ENCODE data around the gene LIMK1. TPM values are rescaled to one million over a fixed set of nuclear protein-coding genes. Genes with fewer than 3 reads are reported as not detected.

LIMK1 gene
- total RNA-seq, 1 experiment from 2014 or later = 63.8 TPM

- Histone ChIP-seq H2BK15ac (ENCODE audit: low read depth, low read length) (no peak overlapping the region), H3K14ac (ENCODE audit: insufficient read depth, low read length) (no peak overlapping the region), H3K79me1 (ENCODE audit: insufficient read depth, low read depth, low read length, poor library complexity, severe bottlenecking) (no peaks in the 10 kb centered on the region), H2BK20ac (ENCODE audit: low read depth, low read length, poor library complexity, severe bottlenecking) (no peak overlapping the region), H2BK5ac (ENCODE audit: insufficient read length, low read length) (no peak overlapping the region), H2BK12ac (ENCODE audit: insufficient read length, low read depth, low read length) (no peak overlapping the region), H3K4me1 (ENCODE audit: insufficient read depth, low read length) (no peaks in the 10 kb centered on the region), H3K27ac (ENCODE audit: insufficient read length, low read depth, low read length) (no peak overlapping the region), H3K4me2 (ENCODE audit: insufficient read depth, insufficient read length, low read length) (no peak overlapping the region), H2BK120ac (ENCODE audit: low read depth, low read length, poor library complexity, severe bottlenecking) (no peak overlapping the region), H4K91ac (ENCODE audit: insufficient read length, low read depth, low read length) (no peak overlapping the region), H3T11ph (ENCODE audit: low read length) (no peak overlapping the region), H3K18ac (ENCODE audit: insufficient read length, low read depth, low read length) (no peak overlapping the region), H2AK5ac (ENCODE audit: insufficient read length, low read length) (no peak overlapping the region), H3K23me2 (ENCODE audit: insufficient read length, low read depth, low read length, poor library complexity, severe bottlenecking) (no peaks in the 10 kb centered on the region), H2AFZ (ENCODE audit: low read length) (no peak overlapping the region), H4K5ac (ENCODE audit: insufficient read length, low read depth, low read length) (no peak overlapping the region), H3K23ac (ENCODE audit: insufficient read length, low read depth, low read length) (no peak overlapping the region), H3K4ac (ENCODE audit: low read depth, low read length) (no peak overlapping the region), H3K79me2 (ENCODE audit: insufficient read depth, low read length) (no peaks in the 10 kb centered on the region), H4K20me1 (ENCODE audit: control insufficient read depth, insufficient read depth, insufficient read length) (no peaks in the 10 kb centered on the region), H4K8ac (replicated peaks; ENCODE audit: insufficient read length, low read depth, low read length) (no peak overlapping the region), H3K56ac (ENCODE audit: insufficient read length, low read depth, low read length) (no peak overlapping the region), H3K9me3 (ENCODE audit: control insufficient read depth, low read depth, low read length) (no peaks in the 10 kb centered on the region), H3K27me3 (ENCODE audit: insufficient read depth, low read length) (no peaks in the 10 kb centered on the region), H3K9ac (ENCODE audit: extremely low read depth, insufficient read length, low read length) (no peak overlapping the region)
- DNase-seq = no peak
- peaks cover 10% of the 10 kb centered on the region for H3K27me3 Mint-ChIP-seq (ENCODE audit: low read depth)
- no CpG with 5 or more reads among the region's 7 CpGs for WGBS (ENCODE audit: extremely low coverage, insufficient read length, low lambda C conversion rate)
- H3K36me3 Mint-ChIP-seq (ENCODE audit: insufficient read depth in 1 of 3, low read depth in 3 of 3) = no peaks in the 10 kb centered on the region
- H3K4me1 Mint-ChIP-seq = peaks cover 0 to 16% of the 10 kb centered on the region in 2 experiments; a peak in 3 of 4 replicates
- no peak for TF ChIP-seq CTCF (conservative IDR thresholded peaks at IDR 0.05)
- no peaks in the 10 kb centered on the region for H3K9me3 Mint-ChIP-seq
- no peak overlapping the region for H3K27ac Mint-ChIP-seq
- no peak overlapping the region for H3K4me3 Mint-ChIP-seq
Measured at GRCh38 chr7:74058486-74058885, 25.1 kb upstream of the LIMK1 start.
